Pancreas (tissue), 10 donors: Measurements from ENCODE around the gene MAP1A. TPM values are rescaled to one million over a fixed set of nuclear protein-coding genes. Genes with fewer than 3 reads are reported as not detected.
A peak's percentile ranks its signal among the peaks of the same experiment; 100 is the strongest.

ENCODE experiments used
- ATAC-seq, 4 donors: fragments of 200-7000 bp; cut with Tn5 transposase; one replicate each; pipeline versions ENCODE4 v1.8.0 to v1.9.1; 2020; ENCODE audit warnings: mild to moderate bottlenecking in 4 of 4, moderate library complexity in 4 of 4
- DNase-seq, 6 donors: peaks; one replicate each; pipeline ENCODE4 v3.0.0-alpha.2; 2020
- FAIRE-seq: peaks from 2 replicates; lab custom pipeline; 2012; peaks lifted over from hg19 to GRCh38; lab: Jason Lieb, UNC
- H3K27ac ChIP-seq, 4 donors: fragments of 200-600 bp; sonication (generic); 1 replicate in 3 of 4; 2 replicates in 1 of 4; pipeline versions ENCODE4 v1.5.0 to v1.8.0; 2020
- H3K27me3 ChIP-seq, 4 donors: fragments of 200-600 bp; one replicate each; pipeline ENCODE4 v1.8.0; 2021
- H3K36me3 ChIP-seq, 3 donors: fragments of 200-600 bp; sonication (generic) in 1 of 3; one replicate each; pipeline versions ENCODE4 v1.5.0 to v1.8.0; 2020 to 2021
- H3K4me1 ChIP-seq, 3 donors: fragments of 200-600 bp; one replicate each; pipeline ENCODE4 v1.8.0; 2021
- H3K4me3 ChIP-seq, 4 donors: fragments of 200-600 bp; sonication (generic) in 2 of 4; one replicate each; pipeline versions ENCODE4 v1.5.0 to v1.8.0; 2020 to 2021
- H3K9me3 ChIP-seq, 4 donors: fragments of 200-600 bp; one replicate each; pipeline ENCODE4 v1.8.0; 2021
- CTCF ChIP-seq, 4 donors: fragments of 200-600 bp; sonication (generic) in 3 of 4; IDR thresholded peaks; one replicate each; pipeline versions ENCODE4 v1.5.0 to v1.8.0; 2021; ENCODE audit warnings: antibody characterized with exemption in 4 of 4
- WGBS, 2 donors: extraction: QIAGEN DNeasy Blood & Tissue Kit; methylation state at CpG; one replicate each; pipeline ENCODE4 v1.1.7; 2013; 5-methylcytosine and 5-hydroxymethylcytosine counted together
- intact Hi-C, 3 donors: fragments of 100-400 bp; cut with DNase I; formaldehyde crosslinking; loops; one replicate each; pipeline versions ENCODE4 v1.11.1 to v1.14.2; 2022
- polyA plus RNA-seq, 2 donors: library from polyadenylated mRNA; stranded (reverse); fragments of 200-250 nt; gene quantifications; one replicate each; pipeline ENCODE4 v1.2.3, GENCODE V29; 2013
- total RNA-seq, 6 donors: library from RNA; stranded (reverse); fragmentation: NEBNext Ultra II Directional in 4 of 6; extraction: Animal tissue kit (Norgen Biotek cat#: 25700) in 4 of 6; gene quantifications; one replicate each; pipeline versions ENCODE4 v1.2.1 to v1.2.4, GENCODE V29; 2021 to 2023
- donor health status: healthy with polysubstance abuse.
- donor health status: DM: no; HTN: no; CAD: no; lungs with moderate emphysema.
- donor health status: DM: no; HTN: no; CAD: no.
- donor health status: control.
- donor health status: control.
- donor health status: Bipolar disorder and iron deficiency.
- donor health status: DM: yes; HTN: yes; CAD: no.
- donor health status: DM: no; HTN: no; CAD: no.
- donor health status: DM: no; HTN: no; CAD: no.
- donor health status: DM: yes; HTN: yes; CAD: no.

The MAP1A gene
- total and polyA plus RNA-seq, 8 donors: 0.59 to 4.1 (median 1.5) TPM

GRCh38 chr15:43498990-43499389 is 18.4 kb upstream of the MAP1A start:
- H3K9me3 ChIP-seq: no peaks in the 10 kb centered on the region
- no peak overlapping the region for H3K4me3 ChIP-seq
- H3K36me3 ChIP-seq: no peaks in the 10 kb centered on the region
- WGBS, 2 donors: 69 to 82% methylated on average over 3 of the region's 3 CpGs
- H3K27ac ChIP-seq: no peak overlapping the region
- ATAC-seq (no peak), FAIRE-seq (no peak), DNase-seq (no peak)
- no peak for TF ChIP-seq CTCF (IDR thresholded peaks at IDR 0.05)
- H3K4me1 ChIP-seq: no peaks in the 10 kb centered on the region
- H3K27me3 ChIP-seq: no peaks in the 10 kb centered on the region
- intact Hi-C loops: no loop called here

GRCh38 chr15:43499635-43500034 is 17.8 kb upstream of the MAP1A start:
- FAIRE-seq: no peak
- no peak for DNase-seq
- Histone ChIP-seq H3K27me3 (no peaks in the 10 kb centered on the region), H3K4me1 (no peaks in the 10 kb centered on the region), H3K27ac (no peak overlapping the region), H3K36me3 (no peaks in the 10 kb centered on the region), H3K9me3 (no peaks in the 10 kb centered on the region), H3K4me3 (no peak overlapping the region)
- no peak for TF ChIP-seq CTCF (IDR thresholded peaks at IDR 0.05)
- intact Hi-C loops: no loop called here
- ATAC-seq: no peak
- 73 to 76% methylated on average over 1 of the region's 1 CpG for WGBS, 2 donors

GRCh38 chr15:43505738-43506137 is 11.7 kb upstream of the MAP1A start:
- no peak for FAIRE-seq
- DNase-seq: no peak
- intact Hi-C loops: no loop called here
- 71 to 80% methylated on average over 1 of the region's 1 CpG for WGBS, 2 donors
- H3K27ac ChIP-seq: no peak overlapping the region
- no peaks in the 10 kb centered on the region for H3K9me3 ChIP-seq
- peaks cover 0 to 2% (median 0%) of the 10 kb centered on the region in 3 donors for H3K4me1 ChIP-seq
- no peaks in the 10 kb centered on the region for H3K36me3 ChIP-seq
- no peaks in the 10 kb centered on the region for H3K27me3 ChIP-seq
- H3K4me3 ChIP-seq: no peak overlapping the region
- TF ChIP-seq CTCF (IDR thresholded peaks at IDR 0.05): no peak
- ATAC-seq: no peak

- DNase-seq: no peak
- H3K4me1 ChIP-seq: peaks cover 0 to 6% (median 0%) of the 10 kb centered on the region in 3 donors
- FAIRE-seq: no peak
- WGBS, 2 donors: 58 to 74% methylated on average over 1 of the region's 1 CpG
- H3K9me3 ChIP-seq: no peaks in the 10 kb centered on the region
- no peaks in the 10 kb centered on the region for H3K36me3 ChIP-seq
- no peak for TF ChIP-seq CTCF (IDR thresholded peaks at IDR 0.05)
- H3K27me3 ChIP-seq: no peaks in the 10 kb centered on the region
- H3K4me3 ChIP-seq: no peak overlapping the region
- H3K27ac ChIP-seq: no peak overlapping the region
- no peak for ATAC-seq
- intact Hi-C loops: no loop called here
These were observed 9.0 kb upstream of the MAP1A start for GRCh38 chr15:43508421-43508820.

- Histone ChIP-seq H3K36me3 (no peaks in the 10 kb centered on the region), H3K9me3 (no peaks in the 10 kb centered on the region), H3K4me1 (peaks cover 0 to 6% (median 0%) of the 10 kb centered on the region in 3 donors), H3K27ac (peak overlapping the region in 2 of 4 donors; percentile 2 to 60), H3K27me3 (no peaks in the 10 kb centered on the region), H3K4me3 (no peak overlapping the region)
- WGBS, 2 donors: 72 to 77% methylated on average over 9 of the region's 9 CpGs
- intact Hi-C loops: no loop called here
- TF ChIP-seq CTCF (IDR thresholded peaks at IDR 0.05): no peak
- ATAC-seq: no peak
- FAIRE-seq: no peak
- no peak for DNase-seq
These were observed 8.3 kb upstream of the MAP1A start for GRCh38 chr15:43508991-43509659.
